HepG2 (cell line): Measurements from ENCODE around the gene RP2. TPM values are rescaled to one million over a fixed set of nuclear protein-coding genes. Genes with fewer than 3 reads are reported as not detected.
A peak's percentile ranks its signal among the peaks of the same experiment; 100 is the strongest.

Source experiments
- ADNP ChIP-seq: sonication (generic); formaldehyde crosslinking; IDR thresholded peaks from 2 replicates; pipeline ENCODE4 v1.4.0; 2020; ENCODE audit warnings: missing genetic modification reagents
- DMAP1 ChIP-seq: IDR thresholded peaks from 2 replicates; pipeline ENCODE4 v1.6.1; 2016
- EHMT2 ChIP-seq: fragments of 200-600 bp; sonication (generic); IDR thresholded peaks from 2 replicates; pipeline ENCODE4 v1.7.0; 2017; ENCODE audit warnings: antibody characterized with exemption, low read depth, low read length, borderline replicate concordance
- NCOR1 ChIP-seq: fragments of 200-600 bp; sonication (generic); IDR thresholded peaks from 2 replicates; pipeline ENCODE4 v1.7.0; 2017; ENCODE audit warnings: antibody characterized with exemption, low read length, borderline replicate concordance
- POLR2AphosphoS5 ChIP-seq: IDR thresholded peaks from 2 replicates; pipeline ENCODE4 v1.6.1; 2012; ENCODE audit warnings: low read depth, low read length
- SIX4 ChIP-seq: sonication (generic); formaldehyde crosslinking; IDR thresholded peaks from 2 replicates; pipeline ENCODE4 v1.4.0; 2020; ENCODE audit warnings: missing genetic modification reagents
- U2AF1 ChIP-seq: fragments of 200-400 bp; formaldehyde crosslinking; optimal IDR thresholded peaks from 2 replicates; pipeline ENCODE3; 2017; ENCODE audit warnings: mild to moderate bottlenecking, low read depth, low read length
- XRCC5 ChIP-seq: fragments of 200-400 bp; formaldehyde crosslinking; optimal IDR thresholded peaks from 2 replicates; pipeline ENCODE3; 2017; ENCODE audit warnings: mild to moderate bottlenecking, low read length
- ZNF326 ChIP-seq: sonication (generic); formaldehyde crosslinking; IDR thresholded peaks from 2 replicates; pipeline ENCODE4 v1.4.0; 2020; ENCODE audit warnings: missing genetic modification reagents, borderline replicate concordance
- ZNF543 ChIP-seq: sonication (generic); formaldehyde crosslinking; IDR thresholded peaks from 2 replicates; pipeline ENCODE4 v1.4.0; 2020; ENCODE audit warnings: mild to moderate bottlenecking, missing genetic modification reagents
- ZNF615 ChIP-seq: sonication (generic); formaldehyde crosslinking; IDR thresholded peaks from 2 replicates; pipeline ENCODE4 v1.5.0; 2020; ENCODE audit warnings: mild to moderate bottlenecking, missing genetic modification reagents, borderline replicate concordance
- ZNF644 ChIP-seq: IDR thresholded peaks from 2 replicates; pipeline ENCODE4 v1.6.1; 2016; ENCODE audit warnings: low read depth
- ZNF687 ChIP-seq: sonication (generic); formaldehyde crosslinking; IDR thresholded peaks from 2 replicates; pipeline ENCODE4 v1.5.1; 2020; ENCODE audit warnings: mild to moderate bottlenecking, missing genetic modification reagents, moderate library complexity
- ZNF704 ChIP-seq: sonication (generic); formaldehyde crosslinking; IDR thresholded peaks from 2 replicates; pipeline ENCODE4 v1.8.1; 2023; ENCODE audit warnings: mild to moderate bottlenecking, inconsistent platforms, moderate library complexity, missing genetic modification reagents, borderline replicate concordance
- ZNF782 ChIP-seq: sonication (generic); formaldehyde crosslinking; IDR thresholded peaks from 2 replicates; pipeline ENCODE4 v1.4.0; 2020; ENCODE audit warnings: missing genetic modification reagents, mild to moderate bottlenecking, borderline replicate concordance
- ZNF790 ChIP-seq: sonication (generic); formaldehyde crosslinking; IDR thresholded peaks from 2 replicates; pipeline ENCODE4 v1.8.0; 2022; ENCODE audit warnings: missing genetic modification reagents, mild to moderate bottlenecking, borderline replicate concordance
- polyA plus RNA-seq, 8 experiments: library from polyadenylated mRNA; depleted of rRNA in 3 of 8; stranded (reverse) in 7 of 8; unstranded in 1 of 8; fragments of >200 nt; fragmentation: Illumina TruSeq in 4 of 8; extraction: Trizol in 4 of 8; gene quantifications; 2 replicates each; pipeline versions ENCODE4 v1.2.1 to v1.2.3, GENCODE V29; 2011 to 2016; ENCODE audit warnings: low read depth in 4 of 8, missing spikeins in 1 of 8, mixed read lengths in 1 of 8; ENCODE audit not compliant: insufficient read depth in 1 of 8
- total RNA-seq, 5 experiments: library from RNA; depleted of rRNA; stranded (reverse); fragments of >200 nt; fragmentation: Illumina TruSeq; extraction: Trizol; gene quantifications; 2 replicates each; pipeline ENCODE4 v1.2.3, GENCODE V29; 2016; ENCODE audit warnings: low read depth in 1 of 5
- TF ChIP-seq, protein P1 (sequence below): sonication (generic); formaldehyde crosslinking; conservative IDR thresholded peaks from 2 replicates; pipeline ENCODE4 v1.4.0; 2020; ENCODE audit warnings: missing genetic modification reagents
- TF ChIP-seq, protein P2 (sequence below): sonication (generic); formaldehyde crosslinking; IDR thresholded peaks from 2 replicates; pipeline ENCODE4 v1.8.1; 2022; ENCODE audit warnings: low read depth, mild to moderate bottlenecking, missing genetic modification reagents

The RP2 gene
- total and polyA plus RNA-seq, 2 of the 13 experiments (the other 11 are each of a cell fraction or from before 2014, with no cell fraction given), result 5.0 to 9.9 TPM

DNA sequence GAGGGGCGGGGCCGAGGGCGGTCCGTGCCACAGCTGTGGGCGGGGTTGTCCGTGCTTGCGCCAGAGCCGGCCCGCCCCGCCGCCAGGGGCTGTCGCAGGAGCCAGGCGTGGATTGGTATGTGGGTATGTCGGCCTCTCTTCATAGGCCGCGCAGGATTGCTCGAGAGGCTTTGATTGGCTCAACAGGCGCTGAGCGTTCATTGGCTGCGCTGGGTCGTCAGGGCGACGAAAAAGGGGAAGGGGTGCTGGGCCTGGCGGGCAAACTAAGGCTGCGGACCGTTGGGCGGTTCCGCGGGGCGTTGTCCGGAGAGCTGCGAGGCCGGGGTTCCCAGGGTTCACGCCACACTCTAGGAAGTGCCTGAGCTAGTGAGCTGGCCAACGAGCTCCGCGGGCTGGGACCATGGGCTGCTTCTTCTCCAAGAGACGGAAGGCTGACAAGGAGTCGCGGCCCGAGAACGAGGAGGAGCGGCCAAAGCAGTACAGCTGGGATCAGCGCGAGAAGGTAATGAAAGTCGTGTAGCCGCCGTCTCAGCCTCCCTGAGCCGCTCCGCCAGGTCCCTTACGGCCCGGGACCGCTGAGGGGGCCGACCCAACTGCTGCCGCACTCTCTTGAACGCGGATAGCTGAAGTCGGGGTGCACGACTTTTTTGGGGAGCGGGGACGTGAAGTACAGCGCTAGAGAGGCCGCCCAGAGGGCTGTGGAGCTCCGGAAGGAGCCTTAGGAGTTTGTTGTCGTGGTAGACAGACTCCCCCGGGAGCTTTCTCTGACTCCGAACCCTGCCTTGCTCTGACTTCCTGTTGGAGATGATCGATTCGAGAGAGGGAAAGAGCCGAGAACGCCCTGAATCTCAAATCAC is at the start of gene RP2 (continued):
- TF ChIP-seq, protein P1, sequence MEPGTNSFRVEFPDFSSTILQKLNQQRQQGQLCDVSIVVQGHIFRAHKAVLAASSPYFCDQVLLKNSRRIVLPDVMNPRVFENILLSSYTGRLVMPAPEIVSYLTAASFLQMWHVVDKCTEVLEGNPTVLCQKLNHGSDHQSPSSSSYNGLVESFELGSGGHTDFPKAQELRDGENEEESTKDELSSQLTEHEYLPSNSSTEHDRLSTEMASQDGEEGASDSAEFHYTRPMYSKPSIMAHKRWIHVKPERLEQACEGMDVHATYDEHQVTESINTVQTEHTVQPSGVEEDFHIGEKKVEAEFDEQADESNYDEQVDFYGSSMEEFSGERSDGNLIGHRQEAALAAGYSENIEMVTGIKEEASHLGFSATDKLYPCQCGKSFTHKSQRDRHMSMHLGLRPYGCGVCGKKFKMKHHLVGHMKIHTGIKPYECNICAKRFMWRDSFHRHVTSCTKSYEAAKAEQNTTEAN (CRISPR knock-in tag), result no peak
- TF ChIP-seq ZNF326 (no peak), U2AF1 (no peak), ADNP (CRISPR knock-in tag) (no peak), ZNF704 (CRISPR knock-in tag) (no peak), NCOR1 (no peak), XRCC5 (peak; percentile 43), ZNF644 (CRISPR knock-in tag) (no peak), ZNF543 (CRISPR knock-in tag) (0 out of 2 replicates have a peak, but pooled peaks have one; percentile 56), ZNF687 (CRISPR knock-in tag) (peak; percentile 81), POLR2AphosphoS5 (peak; percentile 64), EHMT2 (no peak), ZNF790 (CRISPR knock-in tag) (no peak), DMAP1 (CRISPR knock-in tag) (peak; percentile 62; the same call in 1 of the 2 replicates), ZNF782 (no peak), SIX4 (CRISPR knock-in tag) (no peak), ZNF615 (no peak)
- TF ChIP-seq, protein P2, sequence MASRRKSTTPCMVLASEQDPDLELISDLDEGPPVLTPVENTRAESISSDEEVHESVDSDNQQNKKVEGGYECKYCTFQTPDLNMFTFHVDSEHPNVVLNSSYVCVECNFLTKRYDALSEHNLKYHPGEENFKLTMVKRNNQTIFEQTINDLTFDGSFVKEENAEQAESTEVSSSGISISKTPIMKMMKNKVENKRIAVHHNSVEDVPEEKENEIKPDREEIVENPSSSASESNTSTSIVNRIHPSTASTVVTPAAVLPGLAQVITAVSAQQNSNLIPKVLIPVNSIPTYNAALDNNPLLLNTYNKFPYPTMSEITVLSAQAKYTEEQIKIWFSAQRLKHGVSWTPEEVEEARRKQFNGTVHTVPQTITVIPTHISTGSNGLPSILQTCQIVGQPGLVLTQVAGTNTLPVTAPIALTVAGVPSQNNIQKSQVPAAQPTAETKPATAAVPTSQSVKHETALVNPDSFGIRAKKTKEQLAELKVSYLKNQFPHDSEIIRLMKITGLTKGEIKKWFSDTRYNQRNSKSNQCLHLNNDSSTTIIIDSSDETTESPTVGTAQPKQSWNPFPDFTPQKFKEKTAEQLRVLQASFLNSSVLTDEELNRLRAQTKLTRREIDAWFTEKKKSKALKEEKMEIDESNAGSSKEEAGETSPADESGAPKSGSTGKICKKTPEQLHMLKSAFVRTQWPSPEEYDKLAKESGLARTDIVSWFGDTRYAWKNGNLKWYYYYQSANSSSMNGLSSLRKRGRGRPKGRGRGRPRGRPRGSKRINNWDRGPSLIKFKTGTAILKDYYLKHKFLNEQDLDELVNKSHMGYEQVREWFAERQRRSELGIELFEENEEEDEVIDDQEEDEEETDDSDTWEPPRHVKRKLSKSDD (CRISPR knock-in tag), result no peak
